Activated CD4-positive, alpha-beta T cell treated with anti-CD3 and anti-CD28 coated beads, Interleukin-2, amount 50 U/mL, for 48 hours (primary cell): ENCODE measurements around the gene IL10RB.

Experiments used
- DNase-seq, 2 experiments: peaks; one replicate each; pipeline ENCODE4 v3.0.0-alpha.2; 2020

The IL10RB gene

GRCh38 chr21:33339135-33339534 lies 73.0 kb downstream of the IL10RB start:
- no peak for DNase-seq

DNA sequence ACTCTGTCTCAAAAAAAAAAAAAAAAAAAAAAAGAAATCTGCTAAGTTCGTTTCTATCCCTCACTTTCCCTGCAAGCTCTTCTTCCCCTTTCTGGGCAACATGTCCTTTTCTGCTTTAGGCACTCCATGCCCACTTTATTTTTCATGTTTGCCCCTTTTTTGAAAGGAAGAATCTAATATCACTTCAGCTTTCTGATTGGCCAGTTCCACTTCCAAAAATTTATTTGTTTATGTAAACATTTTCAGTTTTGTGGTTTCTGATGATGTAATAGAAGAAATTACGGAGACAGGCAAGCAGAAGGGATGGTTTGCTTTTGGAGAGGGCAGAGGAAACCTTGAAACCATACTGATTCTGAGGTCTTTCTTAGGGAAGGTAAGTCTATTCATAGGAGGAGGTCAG lies 73.8 kb downstream of the IL10RB start:
- DNase-seq: no peak

GRCh38 chr21:33345751-33346238 lies 79.6 kb downstream of the IL10RB start:
- DNase-seq: no peak
